Activated CD8-positive, alpha-beta memory T cell treated with anti-CD3 and anti-CD28 coated beads, Interleukin-2, amount 50 U/mL, for 1 hour (primary cell): ENCODE results near the gene CHRNA3.
"Not testable (repeated sequence)": the region's sequence is repeated elsewhere in the genome, so short reads cannot be mapped to it uniquely, and the experiment has no call there.

Source experiments
- DNase-seq: peaks from one replicate; pipeline ENCODE4 v3.0.0-alpha.2; 2020; ENCODE audit errors: extremely low read depth

CHRNA3 gene

GRCh38 chr15:78617516-78617915 lies 3.3 kb downstream of the CHRNA3 start:
- no peak for DNase-seq

GRCh38 chr15:78617076-78617475 lies 3.7 kb downstream of the CHRNA3 start:
- no peak for DNase-seq

DNA sequence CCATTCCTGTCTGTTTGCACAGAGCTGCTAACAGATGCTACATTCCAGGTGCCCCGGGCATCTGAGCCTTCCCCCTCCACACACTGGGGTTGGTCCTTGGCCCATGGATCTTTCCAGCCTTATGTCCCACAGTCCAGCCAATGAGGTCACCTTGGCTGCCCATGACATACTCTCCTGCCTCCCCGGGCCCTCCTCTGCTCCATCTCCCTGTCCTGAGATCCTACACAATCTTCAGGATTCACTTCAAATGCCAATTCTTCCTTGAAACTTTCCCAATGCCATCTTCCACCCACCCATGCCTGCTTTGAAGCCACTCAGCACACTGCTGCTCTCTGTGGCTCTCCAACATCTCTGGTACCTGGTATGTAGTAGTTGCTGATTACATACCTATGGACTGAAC lies 4.3 kb downstream of the CHRNA3 start:
- DNase-seq: no peak

DNA sequence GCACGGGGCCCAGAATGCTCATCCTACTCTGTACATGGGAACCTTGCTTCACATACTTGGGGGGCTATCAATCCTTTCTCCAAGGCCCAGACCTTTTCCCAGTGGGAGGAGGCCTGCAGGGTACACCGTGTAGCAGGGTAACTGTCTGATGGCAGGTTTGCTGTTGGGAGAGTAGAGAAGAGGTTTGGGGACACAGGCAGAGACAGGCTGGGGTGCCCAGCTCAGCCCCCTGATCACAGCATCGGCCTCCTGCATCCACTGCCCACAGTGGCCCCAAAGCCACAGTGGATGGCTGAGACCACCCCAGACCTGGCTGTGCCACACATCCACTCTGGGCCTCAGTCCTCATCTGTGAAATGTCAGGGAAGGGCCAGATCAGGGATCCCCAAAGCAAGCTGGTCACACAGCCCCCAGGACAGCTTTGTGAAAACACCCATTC lies 5.6 kb downstream of the CHRNA3 start:
- DNase-seq: no peak

- no peak for DNase-seq
Observed at GRCh38 chr15:78614021-78614420, 6.8 kb downstream of the CHRNA3 start.

GRCh38 chr15:78609551-78609950 lies 11.2 kb downstream of the CHRNA3 start:
- not testable (repeated sequence) for DNase-seq

DNA sequence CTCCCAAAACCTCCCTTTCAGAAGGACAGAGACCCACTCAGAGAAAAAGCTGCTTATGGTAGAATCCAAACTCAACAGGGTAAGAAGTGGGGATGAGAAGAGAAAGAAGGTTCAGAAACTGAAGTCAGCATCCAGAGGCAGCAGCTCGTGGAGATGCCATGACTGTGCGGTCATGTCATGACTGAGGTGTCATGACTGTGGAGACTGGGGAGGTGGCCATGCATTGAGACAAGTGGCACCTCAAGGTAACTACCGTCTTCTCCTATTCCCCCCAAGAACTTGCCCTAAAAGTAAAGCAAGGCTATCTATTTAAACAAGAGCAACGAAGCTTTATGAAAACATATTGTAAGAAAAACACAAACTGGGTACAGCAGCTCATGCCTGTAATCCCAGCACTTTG lies 15.1 kb downstream of the CHRNA3 start:
- DNase-seq: no peak

- DNase-seq: no peak
Observed at GRCh38 chr15:78605201-78605600, 15.6 kb downstream of the CHRNA3 start.

DNA sequence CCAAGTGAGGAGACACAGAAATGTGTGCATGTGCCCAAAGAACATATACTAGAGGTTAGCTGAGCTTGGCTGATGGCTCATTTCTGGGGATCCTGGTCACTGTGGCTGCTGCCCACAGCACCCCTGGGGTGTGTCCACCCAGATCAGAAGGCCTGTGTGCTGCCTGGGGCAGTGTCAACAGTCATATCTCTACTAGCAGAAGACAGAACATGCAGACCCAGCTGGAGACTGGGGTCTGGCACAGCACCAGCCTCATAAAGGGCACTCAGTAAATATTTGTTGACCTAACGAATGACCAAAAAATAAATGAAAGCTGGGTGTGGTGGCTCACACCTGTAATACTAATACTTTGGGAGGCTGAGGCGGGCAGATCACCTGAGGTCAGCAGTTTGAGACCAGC lies 16.4 kb downstream of the CHRNA3 start:
- no peak for DNase-seq

DNA sequence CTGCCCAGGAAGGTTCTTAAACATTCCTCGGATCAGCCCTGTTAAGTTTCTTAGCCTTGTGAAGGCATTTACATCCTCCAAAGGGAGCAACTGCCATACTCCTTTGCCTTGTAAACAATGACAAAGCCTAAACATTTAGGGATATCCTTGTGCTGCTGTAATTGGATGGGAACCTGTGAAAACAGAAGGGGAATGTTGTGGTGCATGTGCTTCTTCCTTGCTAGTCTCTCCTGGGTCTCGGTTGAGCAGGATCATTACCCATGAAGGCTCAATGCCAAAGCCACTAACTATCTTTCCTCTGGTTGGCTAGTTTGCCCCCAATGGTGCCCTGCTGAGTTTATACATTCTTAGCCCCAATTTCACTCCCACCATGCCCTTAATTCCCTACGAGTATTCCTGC lies 17.3 kb downstream of the CHRNA3 start:
- DNase-seq: no peak

- no peak for DNase-seq
Observed at GRCh38 chr15:78599189-78599588, 21.6 kb downstream of the CHRNA3 start.

- no peak for DNase-seq
Observed at GRCh38 chr15:78598348-78598747, 22.4 kb downstream of the CHRNA3 start.

DNA sequence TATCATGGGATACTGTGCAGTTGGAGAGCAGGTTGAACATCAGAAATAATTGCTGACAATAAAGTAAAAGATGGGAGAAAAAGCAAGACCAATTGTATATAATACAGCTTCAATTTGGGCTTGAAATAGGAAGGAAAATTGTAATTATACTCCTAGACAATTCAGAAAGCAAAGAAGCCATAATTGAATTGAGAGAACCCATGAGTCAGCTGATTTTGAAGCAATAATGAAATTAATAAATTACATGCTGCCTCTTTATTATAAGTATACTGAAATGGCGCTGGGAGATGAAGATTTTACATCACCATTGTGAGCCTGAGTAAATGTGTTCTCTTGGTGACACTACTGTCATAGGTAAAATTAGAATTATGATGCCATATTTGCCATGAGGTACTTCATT lies 23.2 kb downstream of the CHRNA3 start:
- no peak for DNase-seq

DNA sequence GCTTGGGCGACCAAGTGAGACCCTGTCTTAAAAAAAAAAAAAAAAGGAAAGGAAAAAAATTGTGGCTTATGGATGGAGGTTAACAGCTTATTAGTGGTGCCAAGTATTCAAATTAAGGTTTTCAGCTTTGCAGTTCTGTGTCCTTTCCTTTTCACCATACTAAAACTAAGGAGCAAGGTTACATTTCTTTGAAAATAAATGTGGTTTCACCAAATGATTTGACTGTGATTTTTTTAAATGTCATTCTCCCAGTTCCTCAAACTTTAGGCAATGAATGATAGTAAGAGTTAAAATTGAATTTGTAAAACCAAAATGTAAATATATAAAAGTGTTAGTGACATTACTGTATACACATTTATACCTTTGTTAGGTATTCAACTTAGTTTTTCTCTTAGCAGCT lies 45.9 kb downstream of the CHRNA3 start:
- DNase-seq: no peak

DNA sequence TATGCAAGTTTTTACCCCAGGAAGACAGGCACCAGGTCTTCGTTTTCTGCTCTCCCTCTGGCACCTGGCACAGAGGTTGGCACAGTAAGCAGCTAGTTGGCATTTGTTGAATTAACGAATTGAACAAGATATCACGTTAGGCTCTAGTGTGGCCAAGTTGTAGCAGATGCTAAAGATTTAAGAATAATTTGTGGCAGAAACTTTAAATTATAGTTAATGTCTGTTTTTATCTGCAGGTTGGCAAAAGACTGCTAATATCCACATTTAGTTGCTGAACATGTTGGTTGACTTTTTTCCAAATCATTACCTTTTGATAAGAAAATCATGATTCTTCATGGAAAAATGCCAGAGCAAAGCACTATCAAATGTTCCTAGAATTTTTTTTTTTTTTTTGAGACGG lies 47.4 kb downstream of the CHRNA3 start:
- no peak for DNase-seq

DNA sequence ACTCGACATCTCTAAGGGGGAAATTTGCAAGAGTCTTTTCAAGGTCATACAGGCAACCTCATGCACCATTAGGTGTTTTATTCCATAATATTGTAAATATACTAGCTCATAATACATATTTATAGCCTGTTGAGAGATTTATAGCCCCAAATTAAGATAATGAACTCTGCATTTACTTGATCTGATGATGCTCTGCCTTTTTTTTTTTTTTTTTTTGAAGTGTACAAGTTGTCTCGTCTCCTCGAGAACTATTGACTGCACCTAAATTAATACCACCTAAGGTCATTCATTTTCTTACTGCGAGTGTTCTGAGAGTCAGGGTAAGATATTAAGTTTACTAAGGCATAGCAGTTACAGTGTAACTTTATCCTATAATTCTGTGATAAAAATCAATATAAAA lies 49.4 kb downstream of the CHRNA3 start:
- no peak for DNase-seq

GRCh38 chr15:78570710-78571109 lies 50.1 kb downstream of the CHRNA3 start:
- no peak for DNase-seq

DNA sequence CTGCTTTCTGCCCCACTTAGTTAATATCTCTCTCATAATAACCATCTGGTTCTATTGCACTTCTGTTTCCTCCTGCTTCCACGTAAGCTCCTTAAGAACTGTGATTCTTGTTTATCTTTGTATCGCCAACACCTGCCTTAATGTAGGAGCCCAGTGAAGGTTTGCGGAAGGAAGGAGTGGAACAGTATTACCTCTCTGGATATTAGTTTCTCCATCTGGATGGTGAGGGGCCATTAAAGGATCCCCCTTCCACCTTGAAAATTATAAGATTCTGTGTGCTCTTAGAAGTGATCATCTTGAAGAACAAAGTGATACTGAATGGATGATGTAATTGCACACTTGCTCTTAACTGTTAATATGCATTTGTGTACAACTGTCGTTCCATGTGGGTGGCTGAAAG lies 53.3 kb downstream of the CHRNA3 start:
- DNase-seq: no peak

GRCh38 chr15:78565951-78566774 lies 54.6 kb downstream of the CHRNA3 start:
- DNase-seq: no peak

DNA sequence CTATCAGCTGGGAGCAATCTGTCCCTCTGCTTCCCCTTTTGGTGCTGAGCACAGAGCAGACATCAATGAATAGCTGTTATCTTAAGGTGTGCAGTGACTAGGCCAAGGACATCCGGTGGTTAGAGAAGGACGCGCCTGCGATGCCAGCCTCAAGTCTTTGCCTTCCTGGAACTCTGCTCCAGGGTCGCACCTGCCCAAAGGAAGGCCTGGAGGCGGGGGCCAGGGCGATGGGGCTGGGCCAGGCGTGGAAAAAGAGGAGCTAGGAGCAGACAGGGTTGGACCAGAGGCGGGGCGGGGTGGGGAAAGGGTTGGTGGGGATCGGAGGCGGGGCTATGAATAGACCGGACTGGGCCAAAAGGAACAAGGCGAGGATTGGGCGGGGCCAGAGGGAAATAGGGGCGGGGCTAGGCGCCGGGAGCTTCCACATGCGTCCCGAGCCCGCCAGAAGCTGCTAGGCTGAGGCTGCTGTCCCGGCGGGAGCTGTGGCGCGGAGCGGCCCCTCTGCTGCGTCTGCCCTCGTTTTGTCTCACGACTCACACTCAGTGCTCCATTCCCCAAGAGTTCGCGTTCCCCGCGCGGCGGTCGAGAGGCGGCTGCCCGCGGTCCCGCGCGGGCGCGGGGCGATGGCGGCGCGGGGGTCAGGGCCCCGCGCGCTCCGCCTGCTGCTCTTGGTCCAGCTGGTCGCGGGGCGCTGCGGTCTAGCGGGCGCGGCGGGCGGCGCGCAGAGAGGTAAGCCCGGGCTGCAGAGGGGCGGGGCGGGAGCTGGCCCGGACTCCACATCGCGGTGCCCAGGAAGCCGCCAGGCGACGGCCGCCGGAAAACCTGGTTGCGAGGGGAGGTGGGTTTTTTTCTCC lies 55.5 kb downstream of the CHRNA3 start, which contains the start of gene CHRNA5:
TSS of gene CHRNA5 (plus strand) at position 424 of the 854 bp plus-strand sequence. CDS start at position 624, 200 bp downstream.
- no peak for DNase-seq

- DNase-seq: no peak
Observed at GRCh38 chr15:78564743-78565096, 56.1 kb downstream of the CHRNA3 start.

GRCh38 chr15:78563092-78563491 lies 57.7 kb downstream of the CHRNA3 start:
- DNase-seq: no peak

DNA sequence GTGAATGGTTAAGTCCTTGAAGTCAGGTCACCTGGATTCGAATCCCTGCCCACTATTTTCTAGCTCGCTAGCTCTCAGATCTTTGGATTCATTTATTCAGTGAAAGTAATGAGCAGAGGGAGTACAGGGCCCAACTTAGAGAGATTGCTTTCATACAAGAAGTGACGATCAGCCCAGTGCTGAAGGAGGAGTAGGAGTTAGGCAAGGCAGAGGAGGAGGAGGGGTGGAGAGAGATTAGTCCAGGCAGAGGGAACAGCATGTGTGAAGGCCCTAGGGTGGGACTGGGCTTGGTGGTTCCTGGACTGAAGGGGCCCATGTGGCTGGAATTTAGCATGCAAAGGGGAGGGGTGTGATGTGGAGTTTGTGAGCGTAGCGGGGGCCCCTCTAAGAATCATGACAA lies 59.3 kb downstream of the CHRNA3 start:
- no peak for DNase-seq
